HepG2 (cell line): Measurements from ENCODE around the gene MTA1. TPM values are rescaled to one million over a fixed set of nuclear protein-coding genes. Genes with fewer than 3 reads are reported as not detected.

Experiments used
- HINFP ChIP-seq: sonication (generic); formaldehyde crosslinking; IDR thresholded peaks from 2 replicates; pipeline ENCODE4 v1.4.0; 2020; ENCODE audit warnings: low read depth, mild to moderate bottlenecking, missing genetic modification reagents
- HNF1B ChIP-seq: sonication (generic); formaldehyde crosslinking; IDR thresholded peaks from 2 replicates; pipeline ENCODE4 v1.5.1; 2020; ENCODE audit warnings: mild to moderate bottlenecking, moderate library complexity, missing genetic modification reagents
- HOXA3 ChIP-seq: sonication (generic); formaldehyde crosslinking; IDR thresholded peaks from 2 replicates; pipeline ENCODE4 v1.5.0; 2020; ENCODE audit warnings: missing genetic modification reagents
- ISX ChIP-seq: sonication (generic); formaldehyde crosslinking; conservative IDR thresholded peaks from 2 replicates; pipeline ENCODE4 v1.5.0; 2020; ENCODE audit warnings: missing genetic modification reagents
- KAT8 ChIP-seq: IDR thresholded peaks from 2 replicates; pipeline ENCODE4 v1.6.1; 2016; ENCODE audit warnings: missing genetic modification reagents, missing compliant biosample characterization
- NFYC ChIP-seq: IDR thresholded peaks from 2 replicates; pipeline ENCODE4 v1.6.1; 2016; ENCODE audit warnings: missing genetic modification reagents, missing compliant biosample characterization
- RFX1 ChIP-seq: fragments of 450-650 bp; IDR thresholded peaks from 2 replicates; pipeline ENCODE4 v1.6.1; 2017
- SNAPC2 ChIP-seq: sonication (generic); formaldehyde crosslinking; IDR thresholded peaks from 2 replicates; pipeline ENCODE4 v1.8.1; 2022; ENCODE audit warnings: mild to moderate bottlenecking, missing genetic modification reagents
- THAP11 ChIP-seq: IDR thresholded peaks from 2 replicates; pipeline ENCODE4 v1.6.1; 2016; ENCODE audit warnings: missing biosample characterization, missing genetic modification reagents
- THAP9 ChIP-seq: sonication (generic); formaldehyde crosslinking; IDR thresholded peaks from 2 replicates; pipeline ENCODE4; 2020; ENCODE audit warnings: missing genetic modification reagents, mild to moderate bottlenecking, borderline replicate concordance
- YEATS2 ChIP-seq: sonication (generic); formaldehyde crosslinking; IDR thresholded peaks from 2 replicates; pipeline ENCODE4 v1.4.0; 2020; ENCODE audit warnings: missing genetic modification reagents, borderline replicate concordance
- ZNF12 ChIP-seq: sonication (generic); formaldehyde crosslinking; IDR thresholded peaks from 2 replicates; pipeline ENCODE4 v1.5.0; 2020; ENCODE audit warnings: missing genetic modification reagents
- ZNF281 ChIP-seq: sonication (generic); formaldehyde crosslinking; IDR thresholded peaks from 2 replicates; pipeline ENCODE4 v1.4.0; 2020; ENCODE audit warnings: missing genetic modification reagents, borderline replicate concordance
- ZNF503 ChIP-seq: sonication (generic); formaldehyde crosslinking; IDR thresholded peaks from 2 replicates; pipeline ENCODE4 v1.4.0; 2020; ENCODE audit warnings: missing genetic modification reagents
- ZNF550 ChIP-seq: sonication (generic); formaldehyde crosslinking; IDR thresholded peaks from 2 replicates; pipeline ENCODE4 v1.4.0; 2020; ENCODE audit warnings: mild to moderate bottlenecking, missing genetic modification reagents, borderline replicate concordance
- ZSCAN5A ChIP-seq: sonication (generic); formaldehyde crosslinking; IDR thresholded peaks from 2 replicates; pipeline ENCODE4 v1.8.0; 2022; ENCODE audit warnings: mild to moderate bottlenecking, missing genetic modification reagents, borderline replicate concordance
- polyA plus RNA-seq, 8 experiments: library from polyadenylated mRNA; depleted of rRNA in 3 of 8; stranded (reverse) in 7 of 8; unstranded in 1 of 8; fragments of >200 nt; fragmentation: Illumina TruSeq in 4 of 8; extraction: Trizol in 4 of 8; gene quantifications; 2 replicates each; pipeline versions ENCODE4 v1.2.1 to v1.2.3, GENCODE V29; 2011 to 2016; ENCODE audit warnings: low read depth in 4 of 8, missing spikeins in 1 of 8, mixed read lengths in 1 of 8; ENCODE audit not compliant: insufficient read depth in 1 of 8
- total RNA-seq, 5 experiments: library from RNA; depleted of rRNA; stranded (reverse); fragments of >200 nt; fragmentation: Illumina TruSeq; extraction: Trizol; gene quantifications; 2 replicates each; pipeline ENCODE4 v1.2.3, GENCODE V29; 2016; ENCODE audit warnings: low read depth in 1 of 5

Gene MTA1
- total and polyA plus RNA-seq, 2 of the 13 experiments (the other 11 are each of a cell fraction or from before 2014, with no cell fraction given), result 35.2 to 85.8 TPM

GRCh38 chr14:105398044-105398725 lies 21.4 kb upstream of the MTA1 start, which contains the start of gene TEX22 (continued):
- TF ChIP-seq ZSCAN5A (CRISPR knock-in tag) (peak; percentile 68; the same call in 1 of the 2 replicates), THAP9 (CRISPR knock-in tag) (peak; percentile 46; the same call in 1 of the 2 replicates), HOXA3 (peak; percentile 64; the same call in 1 of the 2 replicates), KAT8 (peak; percentile 89), HINFP (CRISPR knock-in tag) (peak; percentile 96; the same call in 1 of the 2 replicates), RFX1 (no peak), ISX (no peak; the same call in 1 of the 2 replicates), NFYC (CRISPR knock-in tag) (no peak), ZNF503 (CRISPR knock-in tag) (no peak), THAP11 (CRISPR knock-in tag) (peak; percentile 88), HNF1B (CRISPR knock-in tag) (peak; percentile 10; the same call in 1 of the 2 replicates), SNAPC2 (CRISPR knock-in tag) (peak; percentile 82; the same call in 1 of the 2 replicates), ZNF12 (CRISPR knock-in tag) (no peak), ZNF281 (peak; percentile 98), ZNF550 (CRISPR knock-in tag) (no peak), YEATS2 (CRISPR knock-in tag) (peak; percentile 81; the same call in 1 of the 2 replicates)
